Muscle of arm (tissue), 14 donors: ENCODE measurements around the gene FAM236B. TPM values are rescaled to one million over a fixed set of nuclear protein-coding genes. Genes with fewer than 3 reads are reported as not detected.
"Not testable (repeated sequence)": the region's sequence is repeated elsewhere in the genome, so short reads cannot be mapped to it uniquely, and the experiment has no call there.

Source experiments
- DNase-seq: peaks from one replicate; pipeline ENCODE4 v3.0.0-alpha.2; 2013
- long read RNA-seq, 11 donors: transcript quantifications; one replicate each; lab custom pipeline, GENCODE V29; 2026
- polyA plus RNA-seq, 12 donors: library from polyadenylated mRNA; unstranded; fragments of 120-200 nt; gene quantifications; one replicate each; pipeline ENCODE4 v1.2.1, GENCODE V29; 2013; ENCODE audit not compliant: insufficient read length in 12 of 12

Gene FAM236B
- polyA plus RNA-seq, result not detected
- long read RNA-seq, donor 1, result 0 reads
- long read RNA-seq, donor 2, result 0 reads
- long read RNA-seq, donor 3, result 0 reads
- long read RNA-seq, donor 4, result 0 reads
- long read RNA-seq, donor 5, result 0 reads
- long read RNA-seq, donor 6, result 0 reads
- long read RNA-seq, donor 7, result 0 reads
- long read RNA-seq, donor 8, result 0 reads
- long read RNA-seq, donor 9, result 0 reads
- long read RNA-seq, donor 10, result 0 reads
- long read RNA-seq, donor 11, result 0 reads

DNA sequence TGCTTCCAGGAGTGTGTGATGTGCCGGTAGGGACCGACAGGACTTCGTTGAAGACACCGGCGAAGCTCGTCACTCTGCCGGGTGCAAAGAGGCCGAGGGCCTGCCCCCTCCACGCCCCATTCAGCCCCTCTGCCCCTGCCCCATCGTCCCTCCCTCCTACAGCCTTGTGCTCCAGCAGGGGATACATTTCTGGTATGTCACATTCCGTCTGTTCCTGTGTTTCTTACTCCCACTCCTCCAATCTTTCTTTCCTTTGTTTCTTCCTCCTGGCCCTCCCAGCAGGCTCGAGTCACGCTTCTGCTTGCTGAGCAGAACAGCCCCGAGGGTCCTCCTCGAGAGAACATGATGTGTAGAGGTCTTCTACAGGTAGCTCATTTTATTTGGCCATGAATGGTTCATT, at the start of gene FAM236B:
FAM236B (minus strand) TSS at position 101 of the 400 bp plus-strand sequence; CDS start at position 1, 100 bp downstream.
- not testable (repeated sequence) for DNase-seq

DNA sequence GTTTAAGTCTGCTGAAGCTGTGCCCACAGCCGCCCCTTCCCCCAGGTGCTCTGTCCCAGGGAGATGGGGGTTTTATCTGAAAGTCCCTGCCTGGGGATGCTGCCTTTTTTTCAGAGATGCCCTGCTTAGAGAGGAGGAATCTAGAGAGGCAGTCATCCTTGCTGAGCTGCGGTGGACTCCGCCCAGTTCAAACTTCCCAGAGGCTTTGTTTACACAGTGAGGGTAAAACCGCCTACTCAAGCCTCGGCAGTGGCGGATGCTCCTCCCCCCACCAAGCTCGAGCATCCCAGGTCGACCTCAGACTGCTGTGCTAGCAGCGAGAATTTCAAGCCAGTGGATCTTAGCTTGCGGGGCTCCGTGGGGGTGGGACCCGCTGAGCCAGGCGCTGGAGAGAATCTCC, 48.2 kb upstream of the FAM236B start:
- DNase-seq, result not testable (repeated sequence)

DNA sequence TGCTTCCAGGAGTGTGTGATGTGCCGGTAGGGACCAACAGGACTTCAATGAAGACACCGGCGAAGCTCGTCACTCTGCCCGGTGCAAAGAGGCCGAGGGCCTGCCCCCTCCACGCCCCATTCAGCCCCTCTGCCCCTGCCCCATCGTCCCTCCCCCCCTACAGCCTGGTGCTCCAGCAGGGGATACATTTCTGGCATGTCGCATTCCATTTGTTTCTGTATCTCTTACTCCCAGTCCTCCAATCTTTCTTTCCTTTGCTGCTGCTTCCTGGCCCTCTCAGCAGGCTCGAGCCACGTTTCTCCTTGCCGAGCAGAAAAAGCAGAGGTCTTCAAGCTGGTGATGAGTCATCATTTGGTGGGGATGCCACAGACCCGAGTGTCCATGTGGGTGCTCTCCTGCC, 25.6 kb upstream of the FAM236B start, which contains the start of gene FAM236D:
FAM236D (minus strand) TSS at position 101 of the 400 bp plus-strand sequence; CDS start at position 1, 100 bp downstream.
- not testable (repeated sequence) for DNase-seq

DNA sequence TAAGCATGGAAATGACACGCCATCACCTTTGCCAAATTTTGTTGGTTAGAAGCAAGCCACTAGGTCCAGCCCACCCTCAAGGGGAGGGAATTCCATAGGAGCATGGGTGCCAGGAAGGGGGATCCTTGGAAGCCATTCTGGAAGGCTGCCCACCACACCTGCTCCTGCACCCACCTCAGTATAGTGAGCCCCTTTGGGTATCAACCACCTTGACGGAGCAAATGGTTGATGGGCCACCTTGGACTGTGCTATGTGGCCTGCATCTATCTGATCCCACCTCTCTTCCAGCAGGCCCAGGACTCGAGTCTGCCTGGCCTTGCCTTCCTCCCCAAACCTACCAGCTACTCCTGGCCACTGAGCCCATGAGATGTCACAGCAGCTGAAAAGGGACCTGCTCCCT, 7.9 kb upstream of the FAM236B start:
- not testable (repeated sequence) for DNase-seq

DNA sequence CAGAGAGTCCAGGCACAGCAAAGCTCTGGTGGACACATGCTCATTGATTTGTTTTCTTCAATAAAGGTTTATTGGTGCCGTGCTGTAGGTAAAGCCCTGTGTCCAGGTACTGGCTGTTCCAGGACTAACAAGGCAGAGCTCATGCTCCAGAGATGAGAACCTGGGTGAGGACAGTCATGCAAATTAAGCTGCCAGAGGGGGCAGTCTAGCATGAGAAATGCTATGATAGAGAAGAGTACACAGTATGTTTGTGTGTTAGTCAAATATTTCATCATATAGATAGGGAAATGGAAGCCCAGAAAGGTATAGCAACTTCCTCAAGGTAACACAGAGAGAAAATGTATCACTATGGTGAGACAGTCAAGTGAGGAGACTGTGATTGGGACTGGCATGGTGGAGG, 5.7 kb upstream of the FAM236B start:
- DNase-seq, result not testable (repeated sequence)

DNA sequence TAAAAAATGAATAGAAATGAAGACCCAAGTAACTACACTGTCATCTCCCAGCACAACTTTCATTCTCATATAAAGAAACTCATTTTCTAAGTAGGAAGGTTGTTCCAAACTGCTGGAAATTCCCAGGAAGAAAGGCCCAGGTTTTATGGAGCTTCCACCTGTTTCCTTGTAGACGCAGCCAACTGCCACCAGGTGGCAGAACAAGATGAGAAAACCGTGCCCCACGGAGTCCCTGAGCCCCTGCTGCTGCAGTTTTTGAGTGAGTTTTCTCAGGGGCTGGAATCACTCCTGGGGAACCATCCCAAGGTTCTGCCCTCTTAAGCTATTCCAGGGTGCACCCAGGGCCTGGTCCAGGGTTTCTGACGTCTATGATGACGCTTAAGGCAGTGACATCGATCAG, 1.5 kb upstream of the FAM236B start:
- DNase-seq, result not testable (repeated sequence)

DNA sequence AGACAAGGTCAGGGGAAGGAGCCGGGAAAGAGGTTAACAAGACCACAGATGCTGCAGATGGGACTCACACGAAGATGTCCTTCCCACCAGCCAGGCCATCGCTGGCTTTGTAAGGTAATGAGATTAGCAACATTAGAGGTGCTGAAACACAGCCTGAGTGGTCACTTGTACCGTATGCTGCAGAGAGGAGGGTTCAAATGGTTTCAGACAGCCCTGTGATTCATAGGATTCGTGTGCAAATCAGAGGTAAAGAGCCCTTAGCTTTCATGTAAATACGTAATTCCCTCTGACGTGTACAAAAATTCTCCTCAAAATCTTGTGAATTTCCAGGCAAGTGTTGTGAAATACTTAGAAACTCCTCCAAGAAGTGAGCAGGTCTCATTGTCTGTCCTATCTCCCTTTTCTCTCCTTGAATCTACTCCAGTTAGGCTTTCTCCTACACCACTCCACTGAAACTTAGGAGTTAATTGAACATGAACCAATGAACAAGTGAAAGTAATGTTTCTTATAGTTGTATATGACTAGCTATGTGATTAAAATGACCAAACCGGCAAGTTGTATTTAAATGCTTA, 991 bp upstream of the FAM236B start:
- DNase-seq, result not testable (repeated sequence)

DNA sequence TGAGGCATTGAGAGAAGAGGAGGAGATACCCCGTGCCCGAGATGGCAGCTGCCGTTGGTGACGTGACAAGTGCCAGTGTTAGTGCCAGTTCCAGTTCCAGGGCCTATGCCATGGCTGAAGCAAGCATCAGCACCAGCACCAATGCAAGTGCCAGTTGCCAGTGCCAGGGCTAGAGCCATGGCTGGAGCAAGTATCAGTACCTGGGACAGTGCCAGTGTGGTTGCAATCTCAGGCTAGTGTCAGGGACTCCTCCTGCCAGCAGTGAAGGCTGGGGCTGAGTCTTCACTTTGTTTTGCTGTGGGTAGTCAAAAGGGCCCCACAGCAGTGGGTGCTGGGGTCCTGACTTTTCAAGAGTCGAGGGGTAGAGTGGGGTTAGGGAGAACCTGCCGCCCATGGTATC, 4.3 kb downstream of the FAM236B start:
- not testable (repeated sequence) for DNase-seq

DNA sequence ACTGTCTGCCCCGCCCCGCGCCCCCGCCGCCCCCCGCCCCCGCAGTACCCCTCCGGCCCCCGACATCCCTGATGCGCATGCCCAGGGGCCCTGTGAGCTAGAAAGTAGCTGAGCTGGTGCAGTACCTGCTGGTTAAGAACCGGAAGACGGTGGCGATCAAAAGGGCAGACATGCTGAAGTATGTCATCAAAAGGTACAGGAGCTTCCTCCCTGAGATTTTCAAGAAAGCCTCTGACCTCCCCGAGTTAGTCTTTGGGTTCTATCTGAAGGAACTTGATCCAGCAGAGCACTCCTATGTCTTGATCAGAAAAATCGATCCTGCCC, 5.0 kb downstream of the FAM236B start:
- not testable (repeated sequence) for DNase-seq

DNA sequence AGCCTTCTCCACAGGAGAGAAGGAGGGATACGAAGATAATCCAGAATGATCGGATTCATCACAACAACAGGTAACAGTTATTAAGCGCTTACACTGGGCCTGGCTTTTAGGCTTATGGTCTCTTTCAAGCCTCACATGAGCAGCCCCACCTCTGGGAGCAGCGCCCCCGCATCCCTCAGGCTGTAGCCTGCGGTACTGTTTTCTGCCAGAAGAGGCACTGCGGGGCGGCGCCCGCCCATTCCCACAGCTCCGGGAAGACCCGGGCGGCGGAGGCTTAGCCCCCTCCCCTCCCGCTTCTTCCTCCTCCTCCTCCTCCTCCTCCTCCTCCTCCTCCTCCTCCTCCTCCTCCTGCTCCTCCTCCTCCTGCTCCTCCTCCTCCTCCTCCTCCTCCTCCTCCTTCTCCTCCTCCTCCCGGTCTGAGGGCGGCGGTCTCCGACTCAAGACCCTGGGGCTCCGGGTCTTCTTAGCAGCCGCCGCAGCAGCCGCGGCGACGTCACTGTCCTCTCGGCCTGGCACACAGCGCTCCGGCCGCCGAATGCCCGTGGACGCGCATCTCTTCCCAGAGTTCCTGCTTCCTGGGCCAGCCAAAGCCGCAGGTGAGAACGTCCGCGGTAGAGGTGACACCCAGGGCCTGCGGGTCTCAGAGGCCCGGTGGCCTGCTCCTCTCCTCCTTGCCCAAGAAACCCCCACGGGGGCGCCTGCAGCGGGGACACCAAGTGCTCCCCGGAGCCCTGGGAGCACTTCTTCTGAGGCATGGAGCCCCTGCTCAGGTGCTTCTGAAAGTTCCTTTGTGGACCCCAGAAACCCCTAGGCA, 5.6 kb downstream of the FAM236B start, which contains the start of gene DMRTC1B:
DMRTC1B (plus strand) TSS at position 238 of the 814 bp plus-strand sequence. CDS start 68,246 bp downstream, outside the sequence.
- DNase-seq, result not testable (repeated sequence)

DNA sequence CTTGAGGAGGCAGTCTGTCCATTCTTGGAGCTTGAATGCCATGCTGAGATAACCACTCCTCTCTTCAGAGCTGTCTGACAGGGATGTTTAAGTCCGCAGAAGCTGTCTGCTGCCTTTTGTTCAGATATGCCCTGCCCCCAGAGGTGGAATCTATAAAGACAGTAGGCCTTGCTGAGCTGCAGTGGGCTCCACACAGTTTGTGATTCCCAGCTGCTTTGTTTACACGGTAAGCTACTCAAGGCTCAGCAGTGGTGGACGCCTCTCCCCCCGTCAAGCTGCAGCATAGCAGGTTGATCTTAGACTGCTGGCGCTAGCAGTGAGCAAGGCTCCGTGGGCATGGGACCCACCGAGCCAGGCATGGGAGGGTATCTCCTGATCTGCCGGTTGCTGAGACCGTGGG, 22.0 kb downstream of the FAM236B start:
- DNase-seq, result not testable (repeated sequence)

DNA sequence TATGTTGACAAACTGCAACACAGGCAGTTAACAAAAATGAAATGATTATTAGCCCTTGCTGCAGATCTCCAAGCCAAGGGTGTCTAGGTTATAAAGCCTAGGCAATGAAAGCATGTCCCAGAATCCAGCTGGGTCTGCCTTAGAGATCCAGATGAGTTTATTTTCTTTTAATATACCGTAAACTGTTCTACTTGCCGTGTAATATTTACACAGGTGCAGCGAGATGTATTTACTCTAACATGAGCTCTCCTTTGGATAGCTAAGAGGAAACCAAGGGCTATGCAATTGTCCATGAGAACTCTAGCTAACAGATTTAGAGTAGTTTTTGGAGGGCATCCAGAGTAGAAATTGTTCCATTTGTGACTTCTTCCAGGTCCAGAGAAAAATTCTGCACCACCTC, 33.9 kb downstream of the FAM236B start:
- DNase-seq, result not testable (repeated sequence)

DNA sequence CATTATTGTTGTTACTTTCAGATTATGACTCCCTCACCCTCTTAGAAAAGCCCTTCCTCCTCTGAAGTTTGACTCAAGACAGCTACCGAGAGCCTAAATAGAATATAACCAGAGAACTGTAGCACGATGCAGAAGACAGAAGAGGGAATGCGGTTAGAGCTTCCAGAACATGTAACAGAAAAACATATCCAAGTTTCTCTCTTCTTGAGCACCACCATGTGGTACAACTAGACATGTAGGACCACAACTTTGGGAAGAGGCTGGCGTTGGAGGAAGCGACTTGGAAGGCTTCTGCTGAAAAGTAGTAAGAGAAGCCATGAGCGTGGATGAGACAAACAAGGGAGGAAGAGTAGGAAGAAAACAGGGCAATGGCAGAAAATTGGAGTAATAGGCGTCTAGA, 36.9 kb downstream of the FAM236B start:
- not testable (repeated sequence) for DNase-seq

DNA sequence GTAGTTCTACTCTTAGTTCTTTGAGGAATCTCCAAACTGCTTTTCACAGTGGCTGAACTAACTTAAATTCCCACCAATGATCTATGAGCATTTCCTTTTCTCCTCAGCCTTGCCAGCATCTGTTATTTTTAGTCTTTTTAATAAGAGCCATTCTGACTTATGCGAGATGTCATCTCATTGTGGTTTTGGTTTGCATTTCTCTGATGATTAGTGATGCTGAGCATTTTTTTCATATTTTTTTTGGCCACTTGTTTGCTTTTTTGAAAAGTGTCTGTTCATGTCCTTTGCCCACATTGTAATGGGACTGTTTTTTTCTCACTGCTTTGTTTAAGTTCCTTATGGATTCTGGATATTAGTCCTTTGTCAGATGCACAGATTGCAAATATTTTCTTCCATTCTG, 46.9 kb downstream of the FAM236B start:
- DNase-seq, result no peak

DNA sequence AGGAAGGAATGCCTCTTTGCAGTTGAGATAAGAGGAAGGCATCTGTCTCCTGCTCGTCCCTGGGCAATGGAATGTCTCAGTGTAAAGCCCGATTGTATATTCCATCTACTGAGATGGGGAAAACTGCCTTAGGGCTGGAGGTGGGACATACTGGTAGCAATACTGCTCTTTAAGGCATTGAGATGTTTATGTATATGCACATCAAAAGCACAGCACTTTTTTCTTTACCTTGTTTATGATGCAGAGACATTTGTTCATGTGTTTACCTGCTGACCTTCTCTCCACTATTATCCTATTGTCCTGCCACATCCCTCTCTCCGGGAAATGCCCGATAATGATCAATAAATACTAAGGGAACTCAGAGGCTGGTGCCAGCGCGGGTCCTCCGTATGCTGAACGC, 48.8 kb downstream of the FAM236B start:
- not testable (repeated sequence) for DNase-seq

Other genes starting within 250 kb of the FAM236B start
- gene HDAC8, start 209.8 kb downstream of the FAM236B start, polyA plus RNA-seq, result 10 to 100 TPM in 11 of 12 donors, not detected in 1; 12.6 to 31.2 (median 19.2) TPM
- 1 to 10 TPM in 10 of 12 donors, not detected in 2; 2.9 to 5.2 (median 3.6) TPM for gene PHKA1, start 68.4 kb downstream of the FAM236B start, polyA plus RNA-seq
- gene DMRTC1B, start 5.8 kb downstream of the FAM236B start, polyA plus RNA-seq, result 1 to 10 TPM in 3 of 12 donors, under 1 TPM in 7, not detected in 2; 0.41 to 1.7 (median 0.78) TPM
- not detected for gene FAM236D, start 25.6 kb upstream of the FAM236B start, polyA plus RNA-seq
- gene FAM236C, start 130.0 kb upstream of the FAM236B start, polyA plus RNA-seq, result not detected
- gene FAM236A, start 155.5 kb upstream of the FAM236B start, polyA plus RNA-seq, result under 1 TPM in 1 of 12 donors, not detected in 11; 0.39 TPM
- 1 to 10 TPM in 2 of 12 donors, under 1 TPM in 4, not detected in 6; 0.20 to 1.2 (median 0.64) TPM for gene DMRTC1, start 161.2 kb upstream of the FAM236B start, polyA plus RNA-seq
- under 1 TPM in 1 of 12 donors, not detected in 11; 0.08 TPM for gene PABPC1L2B, start 220.3 kb upstream of the FAM236B start, polyA plus RNA-seq